Lung (tissue), 12 donors: ENCODE data around the gene NOP16. TPM values are rescaled to one million over a fixed set of nuclear protein-coding genes. Genes with fewer than 3 reads are reported as not detected.

Experiments used
- ATAC-seq: fragments of 200-7000 bp; cut with Tn5 transposase; one replicate; pipeline ENCODE4 v1.9.1; 2020; ENCODE audit warnings: moderate number of reproducible peaks; ENCODE audit not compliant: insufficient read depth, low FRiP score
- DNase-seq, 3 donors: peaks; one replicate each; pipeline ENCODE4 v3.0.0-alpha.2; 2013 to 2017
- H3K27ac ChIP-seq, 2 donors: one replicate each; pipeline ENCODE4 v1.5.1; 2013; ENCODE audit warnings: mild to moderate bottlenecking in 2 of 2, moderate library complexity in 2 of 2, control low read depth in 1 of 2, inconsistent platforms in 1 of 2, low read depth in 1 of 2, low read length in 1 of 2
- H3K27me3 ChIP-seq, 3 donors: one replicate each; pipeline ENCODE4 v1.5.1; 2013; ENCODE audit warnings: low read length in 2 of 3; ENCODE audit not compliant: control insufficient read depth in 3 of 3, insufficient read depth in 3 of 3
- H3K36me3 ChIP-seq, 4 donors: one replicate each; pipeline ENCODE4 v1.5.1; 2013; ENCODE audit warnings: low read length in 4 of 4, mild to moderate bottlenecking in 1 of 4, moderate library complexity in 1 of 4; ENCODE audit not compliant: control insufficient read depth in 4 of 4, insufficient read depth in 4 of 4
- H3K4me1 ChIP-seq, 5 donors: one replicate each; pipeline ENCODE4 v1.5.1; 2013; ENCODE audit warnings: low read length in 5 of 5, mild to moderate bottlenecking in 2 of 5, moderate library complexity in 1 of 5; ENCODE audit not compliant: control insufficient read depth in 5 of 5, insufficient read depth in 5 of 5
- H3K4me3 ChIP-seq: one replicate; pipeline ENCODE4 v1.5.1; 2013; ENCODE audit warnings: mild to moderate bottlenecking, control low read depth, moderate library complexity
- H3K9ac ChIP-seq, 2 donors: one replicate each; pipeline ENCODE4 v1.5.1; 2013; ENCODE audit warnings: low read length in 2 of 2, control low read depth in 1 of 2; ENCODE audit not compliant: insufficient read depth in 1 of 2
- H3K9me3 ChIP-seq, 4 donors: one replicate each; pipeline ENCODE4 v1.5.1; 2013; ENCODE audit warnings: low read length in 3 of 4, mild to moderate bottlenecking in 1 of 4, moderate library complexity in 1 of 4; ENCODE audit not compliant: control insufficient read depth in 4 of 4, insufficient read depth in 3 of 4
- CTCF ChIP-seq: IDR thresholded peaks from 2 replicates; pipeline ENCODE4 v1.5.1; 2012; ENCODE audit warnings: mild to moderate bottlenecking; ENCODE audit errors: control extremely low read depth, extremely low read depth
- WGBS, 2 donors: extraction: QIAGEN DNeasy Blood & Tissue Kit; methylation state at CpG; one replicate each; pipeline ENCODE4 v1.1.7; 2013; 5-methylcytosine and 5-hydroxymethylcytosine counted together
- polyA plus RNA-seq, 2 donors: library from polyadenylated mRNA; stranded (reverse); fragments of 200-250 nt; gene quantifications; one replicate each; pipeline ENCODE4 v1.2.1, GENCODE V29; 2013
- total RNA-seq, 2 donors: library from RNA; depleted of rRNA in 1 of 2; stranded (reverse); fragments of >200 nt in 1 of 2; gene quantifications; one replicate each; pipeline ENCODE4 v1.2.1, GENCODE V29; 2014 to 2021
- donor health status: control.
- donor health status: control.
- donor health status: Bipolar disorder and iron deficiency.
- donor health status: healthy.
- donor health status: DM: yes; HTN: yes; CAD: no.

The NOP16 gene
- total and polyA plus RNA-seq, 4 donors, result 5.0 to 52.1 (median 36.5) TPM

GRCh38 chr5:176391999-176392398 is 3.6 kb upstream of the NOP16 start:
- ATAC-seq (no peak), DNase-seq (no peak)
- Histone ChIP-seq H3K4me1 (peaks cover 0 to 29% (median 4%) of the 10 kb centered on the region in 5 donors), H3K36me3 (peaks cover 8 to 37% (median 10%) of the 10 kb centered on the region in 4 donors), H3K4me3 (no peak overlapping the region), H3K9me3 (no peaks in the 10 kb centered on the region), H3K27ac (no peak overlapping the region), H3K9ac (no peak overlapping the region), H3K27me3 (no peaks in the 10 kb centered on the region)
- WGBS, 2 donors, result 55 to 80% methylated on average over 4 of the region's 4 CpGs
- no peak for TF ChIP-seq CTCF

GRCh38 chr5:176391479-176391878 is 3.1 kb upstream of the NOP16 start:
- no peak for ATAC-seq
- no peaks in the 10 kb centered on the region for H3K27me3 ChIP-seq

GRCh38 chr5:176389135-176390123 is 1.0 kb upstream of the NOP16 start:
- no peaks in the 10 kb centered on the region for H3K27me3 ChIP-seq
- ATAC-seq (peak; percentile 0), DNase-seq (no peak)
- H3K4me3 ChIP-seq, result peak overlapping the region; percentile 59
- 26 to 27% methylated on average over 41 of the region's 41 CpGs for WGBS, 2 donors
- peaks cover 12 to 30% (median 13%) of the 10 kb centered on the region in 4 donors for H3K36me3 ChIP-seq
- TF ChIP-seq CTCF, result no peak
- H3K9ac ChIP-seq, result peak overlapping the region; percentile 61 to 90
- peak overlapping the region; percentile 95 to 97 for H3K27ac ChIP-seq
- peaks cover 0 to 13% (median 5%) of the 10 kb centered on the region in 5 donors for H3K4me1 ChIP-seq
- H3K9me3 ChIP-seq, result no peaks in the 10 kb centered on the region

More at GRCh38 chr5:176391479-176391878, 3.1 kb upstream of the NOP16 start:
- Histone ChIP-seq H3K4me3 (no peak overlapping the region), H3K27ac (no peak overlapping the region), H3K36me3 (peaks cover 8 to 32% (median 11%) of the 10 kb centered on the region in 4 donors), H3K4me1 (peaks cover 0 to 29% (median 5%) of the 10 kb centered on the region in 5 donors), H3K9ac (no peak overlapping the region), H3K9me3 (no peaks in the 10 kb centered on the region)
- no peak for DNase-seq
- TF ChIP-seq CTCF, result no peak
- whole genome bisulfite sequencing, 2 donors, result 85 to 94% methylated on average over 4 of the region's 4 CpGs
